Gastroesophageal sphincter (tissue), 3 donors: ENCODE results near the gene UBE2J1.

Experiments used
- EP300 ChIP-seq: sonication (generic); formaldehyde crosslinking; IDR thresholded peaks from one replicate; pipeline ENCODE4 v1.6.1; 2017; ENCODE audit warnings: antibody characterized with exemption, mild to moderate bottlenecking
- POLR2A ChIP-seq, 2 donors: fragments of 450-650 bp; IDR thresholded peaks; one replicate each; pipeline ENCODE4 v1.6.1; 2017; ENCODE audit warnings: antibody characterized with exemption in 2 of 2, mild to moderate bottlenecking in 2 of 2, moderate library complexity in 1 of 2
- TF ChIP-seq, protein P1 (sequence below), 4 experiments: fragments of 200-600 bp in 2 of 4; fragments of 450-650 bp in 2 of 4; sonication (generic) in 1 of 4; IDR thresholded peaks; one replicate each; pipeline ENCODE4 v1.5.1; 2017 to 2019; ENCODE audit warnings: antibody characterized with exemption in 4 of 4, mild to moderate bottlenecking in 2 of 4, moderate library complexity in 2 of 4

DNA sequence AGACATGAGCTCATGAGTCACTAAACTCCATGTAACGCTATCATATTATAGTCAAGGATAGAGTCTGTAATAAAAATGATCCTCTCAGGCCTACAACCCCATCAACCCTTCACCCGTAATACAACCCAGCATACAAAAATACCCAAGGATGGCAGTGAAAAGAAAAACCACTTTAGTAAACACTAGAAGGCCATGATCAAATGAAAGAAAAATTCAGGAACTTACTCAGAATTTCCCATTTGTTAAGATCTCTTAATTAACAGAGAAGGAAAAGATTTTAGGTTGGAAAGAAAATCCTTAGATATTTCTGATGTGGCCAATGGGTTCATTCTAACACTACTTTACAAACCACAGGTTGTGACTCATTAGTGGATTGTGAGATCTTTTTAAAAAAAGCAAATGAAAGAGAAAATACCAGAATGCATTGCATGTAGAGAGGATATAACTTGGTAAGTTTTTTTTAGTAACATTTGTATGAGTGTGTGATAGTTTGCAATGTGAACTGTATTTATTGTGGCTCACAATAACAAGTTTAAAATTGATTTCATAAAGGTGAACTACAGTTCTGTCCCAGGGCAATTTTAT is 8.0 kb upstream of the UBE2J1 start:
- TF ChIP-seq, protein P1, sequence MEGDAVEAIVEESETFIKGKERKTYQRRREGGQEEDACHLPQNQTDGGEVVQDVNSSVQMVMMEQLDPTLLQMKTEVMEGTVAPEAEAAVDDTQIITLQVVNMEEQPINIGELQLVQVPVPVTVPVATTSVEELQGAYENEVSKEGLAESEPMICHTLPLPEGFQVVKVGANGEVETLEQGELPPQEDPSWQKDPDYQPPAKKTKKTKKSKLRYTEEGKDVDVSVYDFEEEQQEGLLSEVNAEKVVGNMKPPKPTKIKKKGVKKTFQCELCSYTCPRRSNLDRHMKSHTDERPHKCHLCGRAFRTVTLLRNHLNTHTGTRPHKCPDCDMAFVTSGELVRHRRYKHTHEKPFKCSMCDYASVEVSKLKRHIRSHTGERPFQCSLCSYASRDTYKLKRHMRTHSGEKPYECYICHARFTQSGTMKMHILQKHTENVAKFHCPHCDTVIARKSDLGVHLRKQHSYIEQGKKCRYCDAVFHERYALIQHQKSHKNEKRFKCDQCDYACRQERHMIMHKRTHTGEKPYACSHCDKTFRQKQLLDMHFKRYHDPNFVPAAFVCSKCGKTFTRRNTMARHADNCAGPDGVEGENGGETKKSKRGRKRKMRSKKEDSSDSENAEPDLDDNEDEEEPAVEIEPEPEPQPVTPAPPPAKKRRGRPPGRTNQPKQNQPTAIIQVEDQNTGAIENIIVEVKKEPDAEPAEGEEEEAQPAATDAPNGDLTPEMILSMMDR (IDR thresholded peaks at IDR 0.05), result no peak
- TF ChIP-seq POLR2A (IDR thresholded peaks at IDR 0.05) (no peak), EP300 (no peak)
